ENCODE measurements around the gene COX7A1. TPM values are rescaled to one million over a fixed set of nuclear protein-coding genes. Genes with fewer than 3 reads are reported as not detected.

The COX7A1 gene
- total RNA-seq, 1 donor from 2014 or later: 3,262 TPM

DNA sequence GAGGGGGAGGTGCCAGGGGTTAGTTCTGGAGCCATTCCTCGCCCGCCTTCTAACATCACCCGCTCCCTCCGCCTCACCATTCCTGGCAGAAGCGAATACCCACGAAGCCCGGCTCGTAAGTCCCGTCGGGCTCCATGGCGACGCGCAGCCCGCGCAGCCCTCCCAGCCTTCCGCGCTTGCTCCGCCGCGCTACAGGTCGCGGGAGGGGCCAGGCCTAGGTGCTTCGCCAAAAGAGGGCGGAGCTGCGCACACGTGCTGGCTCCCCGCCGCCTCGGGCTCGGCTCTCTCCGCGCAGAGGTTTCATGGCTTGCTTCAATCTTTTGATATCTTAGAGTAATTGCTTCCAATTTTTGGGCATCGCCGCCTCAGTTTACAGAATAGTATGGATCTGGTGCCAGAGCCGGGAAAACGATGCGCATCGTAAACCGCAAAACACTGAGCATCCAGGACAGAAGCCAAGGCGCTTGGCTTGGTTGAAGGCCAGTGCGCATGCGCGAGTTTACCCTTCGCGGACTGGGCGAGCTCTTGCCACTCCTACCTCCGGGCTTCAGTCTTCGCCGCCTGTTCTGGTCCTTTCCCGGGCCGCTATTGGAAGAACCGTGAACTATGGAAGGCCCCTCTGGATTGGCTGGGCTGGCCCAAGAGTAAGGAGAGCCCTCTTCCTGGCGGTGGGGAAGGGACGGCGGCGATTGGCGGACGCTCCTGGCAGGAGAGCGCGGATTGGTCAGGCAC lies 37.4 kb downstream of the COX7A1 start, which contains the start of gene POLR2I:
TSS of gene POLR2I (minus strand) at position 155 of the 732 bp plus-strand sequence. CDS start at position 136, 19 bp downstream.
- intact Hi-C loops (cut with micrococcal nuclease): no loop called here
- ATAC-seq (peak; percentile 94), DNase-seq (peak; percentile 98)

DNA sequence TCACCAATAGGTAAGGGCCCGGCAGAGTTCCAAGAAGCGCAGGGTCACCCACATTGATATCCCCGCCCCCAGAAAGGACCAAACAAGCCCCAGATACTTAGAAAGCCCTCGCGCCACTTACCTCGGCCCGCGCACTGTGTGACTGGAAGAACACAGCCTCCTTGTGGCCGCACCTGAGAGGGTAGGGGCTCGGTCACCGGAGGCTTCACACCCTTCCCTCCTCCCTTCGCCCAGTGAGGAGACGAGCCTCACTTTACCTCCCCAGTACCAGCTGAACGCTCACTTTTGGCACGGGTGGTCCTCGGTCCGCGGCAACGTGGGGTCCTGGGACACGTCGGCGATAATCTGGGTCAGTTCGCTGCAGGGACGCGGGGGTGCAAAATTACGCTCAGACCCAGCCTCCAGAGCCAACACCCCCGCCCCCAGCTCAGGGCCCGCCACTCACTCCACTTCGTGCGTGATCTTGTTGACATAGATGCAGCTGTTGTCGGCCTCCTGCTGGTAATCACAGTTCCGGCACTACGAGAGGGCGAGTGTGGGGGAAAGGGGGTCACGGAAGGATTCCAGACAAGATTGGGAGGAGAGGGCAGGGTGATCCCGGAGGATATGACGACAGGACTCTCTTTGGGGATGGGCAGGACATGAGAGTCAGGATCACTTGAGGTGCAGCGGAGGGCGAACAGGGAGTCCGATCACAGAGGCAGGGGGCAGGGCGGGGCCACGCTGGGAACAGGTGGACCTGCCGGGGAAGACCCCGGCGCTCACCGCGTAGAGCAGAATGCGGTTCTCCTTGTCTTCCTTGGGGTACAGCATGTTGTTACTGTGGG lies 38.1 kb downstream of the COX7A1 start:
- DNase-seq: no peak
- intact Hi-C loops (cut with micrococcal nuclease): no loop called here

DNA sequence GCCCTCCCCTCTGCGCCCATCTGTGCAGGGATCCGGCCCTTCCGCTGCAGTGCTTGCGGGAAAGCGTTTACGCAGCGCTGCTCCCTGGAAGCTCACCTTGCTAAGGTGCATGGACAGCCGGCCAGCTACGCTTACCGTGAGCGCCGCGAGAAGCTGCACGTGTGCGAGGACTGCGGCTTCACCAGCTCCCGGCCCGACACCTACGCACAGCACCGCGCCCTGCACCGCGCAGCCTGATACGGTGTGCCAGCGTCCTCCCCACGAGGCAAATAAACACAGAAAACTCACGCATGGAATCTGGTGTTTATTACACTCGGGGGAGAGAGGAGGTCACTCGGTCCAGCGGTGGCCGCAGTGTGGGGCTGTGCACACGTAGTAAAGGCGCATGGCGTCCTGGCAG lies 38.8 kb downstream of the COX7A1 start:
- ATAC-seq (no peak), DNase-seq (no peak)
- intact Hi-C loops (cut with micrococcal nuclease): no loop called here

More for the DNA sequence above, 38.1 kb downstream of the COX7A1 start:
- ATAC-seq: no peak

DNA sequence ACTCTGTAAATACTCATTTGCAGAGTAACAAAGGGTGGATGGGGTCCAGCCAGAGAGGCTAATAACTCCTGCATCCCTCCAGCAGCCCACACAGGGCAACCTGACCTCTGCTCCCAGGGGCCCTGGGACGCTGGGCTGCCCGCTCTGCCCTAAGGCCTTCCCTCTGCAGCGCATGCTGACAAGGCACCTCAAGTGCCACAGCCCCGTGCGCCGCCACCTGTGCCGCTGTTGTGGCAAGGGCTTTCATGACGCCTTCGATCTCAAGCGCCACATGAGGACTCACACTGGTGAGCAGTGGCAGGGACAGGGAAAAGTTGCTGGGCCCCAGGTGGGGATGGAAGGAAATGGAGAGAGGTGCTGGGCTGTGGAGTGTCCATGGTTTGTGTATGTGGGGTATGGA lies 39.6 kb downstream of the COX7A1 start:
- no peak for DNase-seq
- ATAC-seq: no peak
- intact Hi-C loops (cut with micrococcal nuclease): no loop called here

DNA sequence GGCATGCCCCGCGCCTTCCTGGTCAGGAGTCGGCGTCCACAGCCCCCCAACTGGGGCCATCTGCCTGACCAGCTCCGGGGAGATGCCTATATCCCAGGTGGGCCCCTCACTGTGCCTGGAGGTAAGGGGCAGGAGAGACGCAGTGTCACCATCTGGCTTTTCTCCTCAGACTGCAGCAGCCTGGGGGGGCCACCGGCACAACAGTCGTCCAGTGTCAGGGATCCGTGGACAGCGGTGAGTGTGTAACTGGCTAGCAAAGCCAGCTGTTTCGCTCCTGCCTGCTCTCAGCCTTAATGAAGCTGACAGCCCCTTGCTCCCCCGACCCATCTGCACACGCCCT lies 41.1 kb downstream of the COX7A1 start:
- ATAC-seq: no peak
- intact Hi-C loops (cut with micrococcal nuclease): no loop called here

DNA sequence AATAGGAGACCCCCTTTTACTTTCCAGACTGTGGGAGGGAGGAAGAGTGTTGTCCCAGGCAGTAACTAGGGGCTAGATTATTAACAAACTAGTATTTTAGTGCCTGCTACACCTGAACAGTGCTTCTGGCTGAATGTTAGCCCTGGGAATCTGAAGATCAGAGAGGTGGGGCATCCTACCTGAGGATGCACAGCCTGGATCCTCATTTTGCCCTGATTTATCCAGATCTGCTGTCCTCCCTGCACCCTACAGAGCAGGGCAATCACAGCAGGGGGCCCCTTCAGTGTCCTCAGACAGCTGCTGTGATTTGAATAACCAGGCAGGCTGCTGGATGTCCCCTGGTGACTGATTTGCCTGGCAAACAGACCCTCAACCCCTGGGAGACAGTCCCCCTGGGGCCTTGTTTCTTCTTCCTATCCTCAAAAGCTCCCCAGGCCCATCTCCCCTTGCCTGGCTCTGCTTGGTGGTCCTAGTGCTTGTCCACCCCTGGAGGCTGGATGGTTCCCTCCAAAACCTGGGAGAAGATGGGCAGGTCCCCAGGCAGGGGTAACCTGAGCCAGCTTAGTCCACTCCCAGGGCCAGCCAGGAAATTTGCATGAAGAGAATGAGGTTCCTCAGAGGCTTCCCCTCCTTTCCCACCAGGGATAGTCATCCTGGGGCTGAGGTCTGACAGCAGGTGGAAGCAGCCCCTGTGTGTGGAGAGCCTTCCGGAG lies 41.6 kb downstream of the COX7A1 start, which contains the start of gene OVOL3:
TSS of gene OVOL3 (plus strand) at position 657 of the 713 bp plus-strand sequence. CDS start 60 bp downstream, outside the sequence.
- ATAC-seq: no peak
- intact Hi-C loops (cut with micrococcal nuclease): no loop called here
- DNase-seq: no peak

More for the DNA sequence above, 41.1 kb downstream of the COX7A1 start:
- no peak for DNase-seq

DNA sequence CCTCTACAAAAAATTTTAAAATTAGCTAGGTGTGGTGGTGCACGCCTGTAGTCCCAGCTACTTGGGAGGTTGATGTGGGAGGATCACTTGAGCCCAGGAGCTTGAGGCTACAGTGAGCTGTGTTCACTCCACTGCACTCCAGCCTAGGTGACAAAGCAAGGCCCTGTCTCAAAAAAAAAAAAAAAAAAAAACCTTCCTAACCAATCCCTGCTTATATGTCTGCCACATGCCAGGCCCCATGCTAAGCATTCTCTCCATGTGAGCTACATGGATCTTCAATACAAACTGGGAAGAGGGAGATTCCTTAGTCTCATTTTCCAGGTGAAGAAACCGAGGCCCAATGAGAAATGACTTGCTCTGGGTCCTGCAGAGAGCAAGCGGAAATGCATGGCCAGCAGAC lies 43.6 kb downstream of the COX7A1 start:
- ATAC-seq (no peak), DNase-seq (no peak)
- intact Hi-C loops (cut with micrococcal nuclease): no loop called here

DNA sequence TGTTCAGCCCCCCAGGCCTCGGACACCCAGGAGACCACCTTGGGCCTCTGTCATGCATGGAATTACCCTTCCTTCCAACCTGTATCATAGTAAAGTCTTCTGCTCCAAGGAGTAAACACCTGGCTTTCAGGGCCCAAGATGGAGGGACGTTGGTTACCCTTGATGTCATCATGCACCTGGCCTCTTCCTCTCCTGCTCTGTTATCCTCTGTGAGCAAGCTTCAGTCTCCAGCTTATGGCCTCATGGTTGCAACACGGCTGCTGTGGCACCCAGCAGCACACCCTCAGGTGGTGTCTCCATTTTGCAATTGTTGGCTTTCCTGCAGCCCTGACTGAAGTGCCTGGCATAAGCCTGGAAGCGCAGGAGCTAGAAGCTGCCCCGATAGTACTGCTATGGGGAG lies 45.3 kb downstream of the COX7A1 start:
- DNase-seq: no peak
- ATAC-seq: no peak
- intact Hi-C loops (cut with micrococcal nuclease): no loop called here

DNA sequence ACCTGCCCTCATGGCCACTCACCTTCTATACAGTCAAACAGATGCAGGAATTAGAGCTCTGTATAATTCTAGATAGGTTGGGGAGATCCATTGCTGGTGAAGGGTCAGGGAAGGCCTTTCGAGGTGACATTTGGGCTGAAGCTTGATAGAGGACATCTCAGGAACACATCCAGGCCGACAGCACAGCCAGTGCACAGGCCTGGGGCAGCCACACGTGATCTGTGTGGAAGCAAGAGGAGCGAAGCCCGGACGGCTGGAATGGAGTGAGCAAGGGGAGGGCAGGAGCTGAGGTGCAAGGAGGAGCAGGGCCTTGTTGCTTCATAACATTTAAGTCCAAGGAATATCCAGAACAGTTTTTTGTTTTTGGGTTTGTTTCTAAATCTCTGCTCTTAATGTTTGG lies 45.8 kb downstream of the COX7A1 start:
- intact Hi-C loops (cut with micrococcal nuclease): no loop called here
- peak; percentile 55 for DNase-seq
- peak; percentile 62 for ATAC-seq

DNA sequence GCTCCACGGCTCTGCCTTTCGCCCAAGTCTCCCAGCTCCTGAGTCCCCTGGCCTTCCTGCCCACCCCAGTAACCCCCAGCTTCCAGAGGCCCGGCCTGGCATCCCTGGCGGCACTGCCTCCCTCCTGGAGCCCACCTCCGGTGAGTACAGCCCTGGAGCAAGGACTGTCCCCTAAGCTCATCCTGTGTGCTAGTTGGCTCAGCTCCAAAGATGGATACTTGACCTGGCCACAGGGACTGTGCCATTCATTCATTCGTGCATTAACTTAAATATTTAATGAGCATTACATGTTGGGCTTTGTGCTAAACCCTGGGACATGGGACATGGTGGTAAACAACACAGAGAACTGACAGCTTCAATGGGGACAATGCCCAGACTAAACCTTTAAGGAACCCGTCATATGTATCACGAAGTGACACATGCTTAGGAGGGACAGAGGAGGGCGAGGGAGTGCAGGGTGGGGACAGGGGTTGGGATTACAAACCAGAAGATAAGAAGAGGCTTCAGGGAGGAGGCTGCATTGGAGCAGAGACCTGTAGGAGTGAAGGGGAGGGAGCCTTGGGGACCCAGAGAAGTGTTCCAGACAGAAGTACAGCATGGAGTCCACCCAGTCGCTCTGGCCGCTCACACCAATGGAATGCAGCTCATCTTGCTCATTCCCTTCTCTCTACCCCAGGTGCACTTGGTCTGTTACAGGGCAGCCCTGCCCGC lies 48.2 kb downstream of the COX7A1 start:
- no peak for ATAC-seq
- intact Hi-C loops (cut with micrococcal nuclease): no loop called here

DNA sequence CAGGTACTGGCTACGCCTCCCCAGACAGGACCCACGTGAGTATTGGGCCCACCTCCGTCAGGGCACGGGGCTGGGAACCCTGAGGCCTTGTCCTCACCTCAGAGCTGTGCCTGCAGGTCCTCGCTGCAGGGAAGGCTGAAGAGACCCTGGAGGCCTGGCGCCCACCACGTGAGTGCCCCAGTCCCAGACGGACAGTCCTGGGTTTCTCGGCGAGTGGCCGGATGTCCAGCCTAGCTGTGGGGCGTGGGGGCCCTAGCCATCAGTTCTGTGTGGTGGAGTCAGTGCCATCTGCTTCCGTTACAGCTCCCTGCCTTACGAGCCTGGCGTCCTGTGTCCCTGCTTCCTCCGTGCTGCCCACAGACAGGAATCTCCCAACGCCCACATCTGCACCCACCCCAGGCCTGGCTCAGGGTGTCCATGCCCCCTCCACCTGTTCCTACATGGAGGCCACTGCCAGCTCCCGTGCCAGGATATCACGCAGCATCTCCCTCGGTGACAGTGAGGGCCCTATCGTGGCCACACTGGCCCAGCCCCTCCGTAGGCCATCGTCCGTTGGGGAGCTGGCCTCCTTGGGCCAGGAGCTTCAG lies 49.1 kb downstream of the COX7A1 start:
- ATAC-seq (no peak), DNase-seq (no peak)
- intact Hi-C loops (cut with micrococcal nuclease): no loop called here

More for the DNA sequence above, 48.2 kb downstream of the COX7A1 start:
- DNase-seq: no peak

DNA sequence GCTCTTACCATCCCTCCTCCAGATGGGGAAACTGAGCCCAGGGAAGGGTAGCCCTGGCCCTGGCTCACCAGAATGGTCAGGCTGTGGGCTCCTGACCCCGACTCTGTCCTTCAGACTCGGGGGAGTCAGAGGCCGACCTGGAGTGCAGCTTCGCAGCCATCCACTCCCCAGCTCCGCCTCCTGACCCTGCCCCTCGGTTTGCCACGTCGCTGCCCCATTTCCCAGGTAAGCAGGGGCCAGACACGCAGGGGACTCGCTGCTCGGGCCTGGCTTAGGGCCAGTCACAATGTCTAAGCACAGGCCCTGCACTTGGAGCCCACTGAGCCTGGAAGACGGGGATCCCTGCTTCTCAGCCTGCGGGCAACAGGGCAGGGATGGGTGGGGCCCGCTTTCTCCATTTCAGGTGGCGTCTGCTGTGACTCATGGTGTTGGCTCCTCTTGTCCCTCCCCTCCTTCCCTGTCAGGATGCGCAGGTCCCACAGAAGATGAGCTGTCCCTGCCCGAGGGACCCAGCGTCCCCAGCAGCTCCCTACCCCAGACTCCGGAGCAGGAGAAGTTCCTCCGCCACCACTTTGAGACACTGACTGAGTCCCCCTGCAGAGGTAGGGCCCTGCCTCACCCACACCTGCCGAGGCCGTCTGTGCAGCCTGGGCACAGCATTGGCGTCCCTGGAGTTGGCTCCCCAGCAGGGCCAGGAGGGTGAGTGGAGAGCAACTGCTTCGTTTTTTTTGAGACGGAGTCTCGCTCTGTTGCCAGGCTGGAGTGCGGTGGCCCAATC lies 50.5 kb downstream of the COX7A1 start:
- ATAC-seq (no peak), DNase-seq (no peak)
- intact Hi-C loops (cut with micrococcal nuclease): no loop called here

Other genes starting within 250 kb of the COX7A1 start
- gene HCST, start 249.9 kb downstream of the COX7A1 start, total RNA-seq: 7.1 TPM
- gene TYROBP, start 244.2 kb downstream of the COX7A1 start, total RNA-seq: 28.5 TPM
- 7.5 TPM for gene LRFN3, start 216.1 kb downstream of the COX7A1 start, total RNA-seq
- gene SDHAF1, start 157.3 kb downstream of the COX7A1 start, total RNA-seq: 9.4 TPM
- 0.30 TPM for gene SYNE4, start 143.6 kb downstream of the COX7A1 start, total RNA-seq
- gene ALKBH6, start 138.2 kb downstream of the COX7A1 start, total RNA-seq: 7.8 TPM
- 5.0 TPM for gene CLIP3, start 119.6 kb downstream of the COX7A1 start, total RNA-seq
- gene THAP8, start 98.2 kb downstream of the COX7A1 start, total RNA-seq: 4.0 TPM
- gene WDR62, start 97.5 kb downstream of the COX7A1 start, total RNA-seq: 28.7 TPM
- gene OVOL3, start 41.3 kb downstream of the COX7A1 start, total RNA-seq: not detected
- gene POLR2I, start 37.6 kb downstream of the COX7A1 start, total RNA-seq: 157 TPM
- gene TBCB, start 37.0 kb downstream of the COX7A1 start, total RNA-seq: 93.7 TPM
- 838 TPM for gene CAPNS1, start 12.4 kb downstream of the COX7A1 start, total RNA-seq
- 4.6 TPM for gene ZNF565, start 62.2 kb upstream of the COX7A1 start, total RNA-seq
- gene ZNF146, start 62.7 kb upstream of the COX7A1 start, total RNA-seq: 29.1 TPM
- 2.4 TPM for gene ZFP14, start 226.8 kb upstream of the COX7A1 start, total RNA-seq

All from left ventricle myocardium superior (tissue), 1 donor.